A549 treated with GW870086 at 1 μM for 4 hours (cell line): Measurements from ENCODE around the gene SEC22B. TPM values are rescaled to one million over a fixed set of nuclear protein-coding genes. Genes with fewer than 3 reads are reported as not detected.

Experiments
- total RNA-seq: library from RNA; stranded (reverse); fragments of 200-300 nt; extraction: Qiagen RNA extraction; gene quantifications from 5 replicates; pipeline ENCODE4 v1.2.3, GENCODE V29; 2022; ENCODE audit warnings: low read depth

SEC22B gene
- total RNA-seq = 6.5 to 8.7 TPM (median 8.2 TPM) in 5 replicates

GRCh38 chr1:120176092-120176855 is at the start of gene SEC22B:
Gene SEC22B, minus strand, starts transcription at chr1:120176520. Its CDS starts 139 bp downstream, at chr1:120176381.

Other genes starting within 250 kb of the SEC22B start
- 18.6 to 31.8 TPM (median 29.0 TPM) in 5 replicates for gene NOTCH2, start 106.9 kb downstream of the SEC22B start, total RNA-seq
- gene NBPF8, start 238.5 kb upstream of the SEC22B start, total RNA-seq = 3.9 to 4.8 TPM (median 4.6 TPM) in 5 replicates